Measurements from ENCODE around the gene PDCD1. TPM values are rescaled to one million over a fixed set of nuclear protein-coding genes. Genes with fewer than 3 reads are reported as not detected.

The PDCD1 gene
- total RNA-seq, 4 donors from 2014 or later, result 1.2 to 2.5 (median 1.5) TPM

DNA sequence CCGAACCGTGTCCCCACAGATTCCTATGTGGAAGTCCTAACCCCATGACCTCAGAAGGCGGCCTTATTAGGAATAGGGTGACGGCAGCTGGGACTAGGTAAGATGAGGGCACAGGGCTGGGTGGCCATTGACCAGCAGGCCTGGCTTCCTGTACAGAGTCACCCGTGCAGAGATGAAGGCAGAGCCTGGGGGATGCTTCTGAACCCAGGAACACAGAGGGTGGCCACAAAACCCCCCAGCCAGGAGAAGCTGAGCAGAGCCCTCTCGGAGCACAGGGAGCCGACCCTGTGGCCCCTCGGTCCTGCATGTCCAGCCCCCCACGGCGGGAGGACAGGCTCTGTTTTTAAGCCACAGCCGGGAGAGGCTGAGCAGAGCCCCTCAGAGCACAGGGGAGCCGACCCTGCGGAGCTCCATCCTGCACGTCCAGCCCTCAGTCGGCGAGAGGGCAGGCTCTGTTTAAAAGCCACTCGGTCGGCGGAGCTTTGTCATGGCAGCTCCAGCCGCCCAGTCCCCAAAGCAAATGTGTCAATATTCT lies 2.7 kb downstream of the PDCD1 start:
- no peak overlapping the region for H3K27ac ChIP-seq
- 73 to 74% methylated on average over 7 to 17 of the region's 20 CpGs for WGBS, 2 donors
- no peak overlapping the region for H3K4me3 ChIP-seq
- no peak for TF ChIP-seq POLR2A (IDR thresholded peaks at IDR 0.05)
- TF ChIP-seq, protein P1, sequence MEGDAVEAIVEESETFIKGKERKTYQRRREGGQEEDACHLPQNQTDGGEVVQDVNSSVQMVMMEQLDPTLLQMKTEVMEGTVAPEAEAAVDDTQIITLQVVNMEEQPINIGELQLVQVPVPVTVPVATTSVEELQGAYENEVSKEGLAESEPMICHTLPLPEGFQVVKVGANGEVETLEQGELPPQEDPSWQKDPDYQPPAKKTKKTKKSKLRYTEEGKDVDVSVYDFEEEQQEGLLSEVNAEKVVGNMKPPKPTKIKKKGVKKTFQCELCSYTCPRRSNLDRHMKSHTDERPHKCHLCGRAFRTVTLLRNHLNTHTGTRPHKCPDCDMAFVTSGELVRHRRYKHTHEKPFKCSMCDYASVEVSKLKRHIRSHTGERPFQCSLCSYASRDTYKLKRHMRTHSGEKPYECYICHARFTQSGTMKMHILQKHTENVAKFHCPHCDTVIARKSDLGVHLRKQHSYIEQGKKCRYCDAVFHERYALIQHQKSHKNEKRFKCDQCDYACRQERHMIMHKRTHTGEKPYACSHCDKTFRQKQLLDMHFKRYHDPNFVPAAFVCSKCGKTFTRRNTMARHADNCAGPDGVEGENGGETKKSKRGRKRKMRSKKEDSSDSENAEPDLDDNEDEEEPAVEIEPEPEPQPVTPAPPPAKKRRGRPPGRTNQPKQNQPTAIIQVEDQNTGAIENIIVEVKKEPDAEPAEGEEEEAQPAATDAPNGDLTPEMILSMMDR (IDR thresholded peaks at IDR 0.05), result no peak
- no peak for DNase-seq
- H3K36me3 ChIP-seq, result no peaks in the 10 kb centered on the region
- peaks cover 0 to 28% (median 0%) of the 10 kb centered on the region in 4 donors for H3K27me3 ChIP-seq
- peaks cover 11 to 31% (median 27%) of the 10 kb centered on the region in 3 donors for H3K4me1 ChIP-seq
- intact Hi-C loops (cut with DNase I), result no loop called here
- no peaks in the 10 kb centered on the region for H3K9me3 ChIP-seq

DNA sequence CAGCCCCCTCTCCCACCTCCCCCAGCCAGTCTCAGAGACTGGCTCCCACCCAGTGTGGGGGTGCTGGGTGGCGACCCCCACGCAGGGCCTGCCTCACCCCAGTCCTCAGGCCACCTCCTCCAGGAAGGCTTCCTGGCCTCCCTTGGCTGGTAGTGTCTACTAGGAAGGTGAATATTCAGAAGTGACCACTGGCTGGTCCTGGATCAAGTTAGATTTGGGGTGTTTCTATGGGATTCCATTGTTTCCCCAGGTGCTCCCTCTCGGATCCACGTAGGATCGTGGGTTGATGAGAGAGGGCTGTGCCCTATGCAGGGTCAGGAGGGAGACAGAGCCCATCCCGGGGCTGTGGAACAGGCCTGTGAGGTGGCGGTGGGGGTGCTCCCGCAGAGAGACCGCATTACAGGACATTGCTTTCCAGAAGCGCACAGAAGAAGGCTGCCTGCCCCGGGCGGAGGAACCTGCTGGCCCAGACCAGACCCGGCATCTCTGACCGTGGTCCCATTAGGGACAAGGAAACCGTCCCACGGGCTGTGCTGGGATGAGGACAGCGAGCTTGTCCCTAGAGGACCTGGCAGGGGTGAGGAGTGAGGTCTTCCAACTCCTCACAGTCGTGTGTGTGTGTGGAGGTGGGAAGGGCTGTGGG lies 3.3 kb downstream of the PDCD1 start:
- H3K36me3 ChIP-seq, result no peaks in the 10 kb centered on the region
- intact Hi-C loops (cut with DNase I), result no loop called here
- no peak for DNase-seq
- H3K27ac ChIP-seq, result no peak overlapping the region
- H3K4me1 ChIP-seq, result peaks cover 11 to 26% (median 22%) of the 10 kb centered on the region in 3 donors
- H3K4me3 ChIP-seq, result no peak overlapping the region
- H3K9me3 ChIP-seq, result no peaks in the 10 kb centered on the region
- WGBS, 2 donors, result 76 to 78% methylated on average over 6 to 11 of the region's 18 CpGs
- peaks cover 0 to 22% (median 0%) of the 10 kb centered on the region in 4 donors for H3K27me3 ChIP-seq
- no peak for TF ChIP-seq POLR2A (IDR thresholded peaks at IDR 0.05)
- TF ChIP-seq, protein P1 (IDR thresholded peaks at IDR 0.05), result no peak

DNA sequence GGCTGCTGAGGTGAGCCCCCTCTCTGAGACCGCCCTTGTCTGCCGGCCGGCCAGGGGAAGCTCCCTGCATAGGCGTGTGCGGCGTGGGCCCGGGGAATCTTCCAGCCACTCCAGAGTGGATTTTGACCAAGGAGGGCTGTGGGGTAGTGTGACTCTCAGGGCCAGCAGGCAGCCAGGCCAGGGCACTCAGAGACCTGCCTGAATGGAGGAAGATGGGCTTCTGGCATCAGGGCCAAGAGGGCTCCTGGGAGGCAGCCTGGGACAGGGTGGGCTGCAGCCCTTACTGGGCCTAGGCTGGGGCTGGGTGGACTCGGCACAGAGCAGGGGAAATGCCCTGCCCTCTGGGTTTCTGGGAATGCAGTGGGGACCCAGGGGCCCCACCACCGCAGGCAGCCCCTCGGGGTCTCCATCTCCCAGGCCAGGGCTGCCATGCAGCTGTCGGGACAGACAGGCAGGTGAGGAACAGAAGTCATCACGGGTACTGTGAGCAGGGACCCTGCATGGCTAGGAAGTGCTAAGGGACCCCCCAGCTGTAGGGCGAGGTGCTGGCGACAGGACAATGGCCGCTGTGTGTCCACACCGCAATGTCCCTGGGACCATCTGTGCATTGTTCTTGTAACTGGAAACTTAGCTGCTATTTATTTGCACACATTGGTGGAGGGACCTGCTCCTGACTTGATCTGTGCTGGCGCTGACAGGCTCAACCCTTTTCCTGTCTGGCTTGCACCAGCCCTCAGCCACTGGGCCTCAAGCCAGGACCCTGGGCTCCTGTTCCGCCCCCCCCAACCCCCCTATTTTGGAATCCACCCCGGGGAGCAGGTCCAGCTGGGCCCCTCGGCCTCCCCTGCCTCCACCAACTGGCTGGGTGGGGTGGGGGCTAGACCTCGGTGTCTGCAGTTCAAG lies 4.1 kb downstream of the PDCD1 start:
- no peak for DNase-seq
- 38 to 80% methylated on average over 1 to 6 of the region's 21 CpGs for WGBS, 2 donors
- Histone ChIP-seq H3K9me3 (no peaks in the 10 kb centered on the region), H3K4me1 (peaks cover 11 to 18% (median 15%) of the 10 kb centered on the region in 3 donors), H3K27me3 (peaks cover 0 to 14% (median 0%) of the 10 kb centered on the region in 4 donors), H3K27ac (no peak overlapping the region), H3K36me3 (no peaks in the 10 kb centered on the region), H3K4me3 (no peak overlapping the region)
- TF ChIP-seq POLR2A (IDR thresholded peaks at IDR 0.05), result no peak
- TF ChIP-seq, protein P1 (IDR thresholded peaks at IDR 0.05), result no peak
- intact Hi-C loops (cut with DNase I), result no loop called here

DNA sequence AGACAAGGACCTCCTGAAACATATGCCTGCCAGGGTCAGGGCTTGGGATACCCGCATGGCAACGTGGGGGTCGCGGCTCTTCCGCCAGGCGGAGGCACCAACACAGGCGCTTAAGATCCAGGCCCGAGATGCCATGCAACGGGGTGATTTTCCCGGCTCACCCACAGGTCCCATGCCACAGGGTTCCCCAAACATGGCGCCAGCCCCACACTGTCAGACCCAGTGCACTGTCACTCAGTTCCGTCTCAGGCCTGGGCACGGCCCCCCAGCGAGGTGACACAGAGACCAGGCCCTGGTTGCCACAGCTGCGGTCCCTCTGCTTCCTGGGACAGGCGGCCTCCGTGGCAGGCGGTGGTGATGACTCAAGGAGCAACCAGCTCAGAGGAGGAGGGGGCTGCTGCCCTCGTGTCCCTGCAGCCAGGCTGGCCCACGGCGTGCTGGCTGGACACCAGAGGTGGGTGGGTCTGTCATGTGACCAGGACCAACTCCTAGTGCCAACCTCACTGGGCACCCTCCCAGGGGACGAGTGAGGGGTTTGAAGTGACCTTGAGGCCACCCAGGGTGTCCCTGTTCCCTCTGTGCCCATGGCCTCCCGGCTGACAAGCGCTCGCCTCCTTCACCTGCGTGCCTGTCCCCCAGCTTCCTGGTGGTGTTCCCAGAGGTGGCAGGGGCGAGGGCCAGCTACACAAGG lies 4.9 kb downstream of the PDCD1 start:
- no peaks in the 10 kb centered on the region for H3K36me3 ChIP-seq
- no peaks in the 10 kb centered on the region for H3K9me3 ChIP-seq
- no peak overlapping the region for H3K27ac ChIP-seq
- H3K27me3 ChIP-seq, result peaks cover 0 to 6% (median 0%) of the 10 kb centered on the region in 4 donors
- no peak for TF ChIP-seq POLR2A (IDR thresholded peaks at IDR 0.05)
- TF ChIP-seq, protein P1 (IDR thresholded peaks at IDR 0.05), result no peak
- no peak overlapping the region for H3K4me3 ChIP-seq
- H3K4me1 ChIP-seq, result peaks cover 4 to 10% (median 7%) of the 10 kb centered on the region in 3 donors
- DNase-seq, result no peak
- WGBS, 2 donors, result 83 to 92% methylated on average over 11 to 12 of the region's 27 CpGs
- intact Hi-C loops (cut with DNase I), result no loop called here

Measured in esophagus squamous epithelium (tissue), 5 donors.